T-helper 2 cell treated with Interferon-gamma antibody and Interleukin-4, amounts not matched to agents 100 ng/mL and 5 ng/mL, for 36 hours (primary cell): Measurements from ENCODE around the gene FIG4. TPM values are rescaled to one million over a fixed set of nuclear protein-coding genes. Genes with fewer than 3 reads are reported as not detected.
"Not testable (repeated sequence)": the region's sequence is repeated elsewhere in the genome, so short reads cannot be mapped to it uniquely, and the experiment has no call there.

Experiments
- intact Hi-C: fragments of 100-400 bp; cut with micrococcal nuclease; formaldehyde crosslinking; loops from one replicate; pipeline ENCODE4 v1.15.1; 2023
- total RNA-seq: library from RNA; stranded (reverse); gene quantifications from 2 replicates; pipeline ENCODE4 v1.2.3, GENCODE V29; 2022

The FIG4 gene
- 9.1 and 9.4 TPM in 2 replicates for total RNA-seq

DNA sequence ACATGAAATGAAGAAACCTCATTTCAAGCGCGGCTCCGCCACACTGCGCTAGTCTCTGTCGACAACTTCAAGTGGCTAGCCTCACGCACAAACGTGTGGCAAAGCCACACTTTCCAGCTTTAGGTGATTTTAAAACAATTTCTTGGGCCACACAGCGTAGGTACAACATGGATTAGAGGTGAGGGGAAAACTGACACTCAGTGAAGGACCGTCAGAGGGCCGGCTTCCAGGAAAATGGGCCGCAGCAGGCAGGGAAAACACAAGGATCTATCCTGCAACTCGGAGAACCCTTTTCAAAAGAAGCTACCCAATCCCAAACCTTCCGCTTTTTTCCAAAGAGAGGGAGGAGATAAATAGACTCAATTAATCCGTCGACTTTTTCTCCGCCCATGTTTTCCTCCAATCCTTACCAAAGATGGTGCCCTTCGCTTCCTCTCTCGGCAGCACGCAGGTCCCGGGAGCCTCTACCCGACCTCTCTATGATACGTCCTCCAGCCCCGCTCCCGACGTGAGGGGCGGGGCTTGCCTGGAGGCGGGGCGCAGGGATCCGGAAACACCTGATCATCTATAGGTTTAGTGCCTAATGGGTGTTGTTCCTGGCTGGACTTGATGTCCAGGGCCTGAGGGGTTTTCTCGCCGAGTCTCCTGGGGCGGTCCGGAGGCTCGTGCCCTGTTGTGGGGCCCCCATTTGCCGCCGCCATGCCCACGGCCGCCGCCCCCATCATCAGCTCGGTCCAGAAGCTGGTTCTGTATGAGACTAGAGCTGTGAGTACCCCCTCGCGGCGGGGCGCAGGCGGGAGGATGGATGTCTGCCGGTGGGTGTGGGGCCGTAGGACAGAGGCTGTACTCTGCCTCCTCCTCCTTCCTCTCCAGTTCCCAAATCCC lies at the start of gene FIG4, which contains the start of gene AK9:
Gene FIG4, plus strand, starts transcription at position 560 of the 885 bp plus-strand sequence. Its CDS starts 140 bp downstream, at position 700.
Gene AK9, minus strand, starts transcription at position 466 of the 885 bp plus-strand sequence. CDS start 15,457 bp downstream, outside the sequence.
- intact Hi-C loops: loop anchor here (1.0 to 10.0 kb wide), 12 partner anchors 14 to 1132 kb away; partner anchors contain the start of genes CDC40, CDK19, CEP57L1 and MICAL1

DNA sequence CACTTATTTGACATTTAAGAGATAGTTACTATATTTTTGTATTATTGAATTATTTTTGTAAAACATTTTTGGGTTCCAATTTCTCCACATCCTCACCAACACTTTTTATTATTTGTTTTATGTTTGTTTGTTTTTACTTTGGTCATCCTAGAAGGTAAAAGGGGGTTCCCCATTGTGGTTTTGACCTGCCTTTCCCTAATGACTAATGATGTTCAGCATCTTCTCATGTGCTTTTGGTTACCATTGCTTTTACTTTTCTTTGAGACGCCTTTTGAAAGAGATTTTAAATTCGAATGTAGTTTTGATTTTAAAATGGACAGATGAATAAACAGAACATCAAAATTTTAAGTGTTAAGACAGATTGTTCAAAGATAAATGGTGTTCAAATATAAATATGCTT lies 47.0 kb upstream of the FIG4 start:
- intact Hi-C loops: no loop called here

DNA sequence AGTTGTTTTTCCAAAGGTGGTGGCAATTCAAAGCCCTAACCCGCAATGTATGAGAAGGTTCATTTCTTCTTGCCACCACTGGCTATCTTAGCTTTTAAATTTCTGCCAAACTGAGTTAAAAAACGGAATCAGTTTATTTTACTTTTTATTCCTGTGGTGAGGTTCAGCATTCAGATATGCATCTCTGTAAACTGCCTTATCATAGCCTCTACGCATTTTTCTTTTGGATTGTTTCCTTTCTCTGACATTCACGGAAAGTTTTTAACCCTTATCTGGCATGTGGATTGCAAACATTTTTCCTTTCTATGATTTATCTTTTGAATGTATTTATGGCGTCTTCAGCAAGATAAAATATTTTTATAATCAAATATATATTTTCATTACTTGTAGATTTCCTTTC lies 37.8 kb upstream of the FIG4 start:
- intact Hi-C loops: no loop called here

DNA sequence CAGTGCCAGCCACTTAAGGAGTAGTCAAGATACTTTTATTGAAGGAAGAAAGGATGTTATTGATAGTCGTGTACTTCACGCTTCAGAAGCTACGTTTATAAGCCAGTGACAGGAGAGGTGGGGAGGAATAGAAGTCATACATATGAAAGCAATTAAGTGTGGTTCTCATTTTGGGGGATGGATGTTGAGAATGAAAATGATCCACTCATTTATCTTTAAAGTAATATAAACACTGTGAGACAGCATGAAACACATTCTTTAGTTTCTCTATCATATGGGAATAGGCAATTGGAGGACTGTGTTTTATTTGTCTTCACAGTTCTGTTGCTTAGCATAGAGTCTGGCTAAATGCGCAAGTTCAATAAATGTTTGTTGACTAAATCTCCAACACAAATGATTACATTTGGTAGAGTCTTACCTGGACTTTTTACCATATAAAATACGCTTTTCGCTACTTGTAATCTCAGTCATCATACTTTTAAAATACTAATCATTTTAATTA lies 35.3 kb upstream of the FIG4 start:
- intact Hi-C loops: no loop called here

DNA sequence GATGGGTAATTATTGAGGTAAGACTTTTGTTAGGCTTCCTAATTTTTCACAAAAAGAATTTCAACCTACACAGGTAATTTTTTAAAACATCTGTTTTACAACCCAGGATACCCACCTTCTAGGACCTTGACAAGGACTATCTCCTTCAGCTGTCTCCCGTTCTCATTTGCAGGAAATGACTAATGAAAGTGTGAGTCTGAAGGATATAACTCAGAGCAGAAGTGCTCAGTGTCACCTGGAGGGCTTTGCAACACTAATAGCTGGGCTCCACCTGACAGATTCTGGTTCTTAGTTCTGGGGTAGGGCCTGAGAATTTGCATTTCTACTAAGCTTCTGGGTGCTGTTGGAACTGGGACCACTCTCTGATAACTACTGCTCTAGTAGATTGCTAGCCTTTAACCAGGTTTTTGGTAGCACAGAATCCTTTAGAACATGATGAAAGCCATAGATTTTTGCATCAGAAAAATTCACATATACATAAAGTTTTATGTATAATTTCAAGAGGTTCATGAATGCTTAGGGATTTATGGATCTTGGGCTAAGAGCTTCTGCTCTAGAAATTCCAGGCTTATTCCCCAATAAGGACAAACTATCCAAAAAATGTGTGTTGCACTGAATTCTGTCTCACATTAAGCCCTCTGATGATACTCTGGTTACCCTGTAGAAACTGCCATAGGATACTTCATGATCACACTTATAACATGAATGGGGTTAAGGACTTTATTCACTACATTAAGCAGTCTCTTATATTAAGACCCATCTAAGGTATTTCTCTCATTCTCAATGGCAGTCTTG lies 30.4 kb upstream of the FIG4 start:
- intact Hi-C loops: no loop called here

DNA sequence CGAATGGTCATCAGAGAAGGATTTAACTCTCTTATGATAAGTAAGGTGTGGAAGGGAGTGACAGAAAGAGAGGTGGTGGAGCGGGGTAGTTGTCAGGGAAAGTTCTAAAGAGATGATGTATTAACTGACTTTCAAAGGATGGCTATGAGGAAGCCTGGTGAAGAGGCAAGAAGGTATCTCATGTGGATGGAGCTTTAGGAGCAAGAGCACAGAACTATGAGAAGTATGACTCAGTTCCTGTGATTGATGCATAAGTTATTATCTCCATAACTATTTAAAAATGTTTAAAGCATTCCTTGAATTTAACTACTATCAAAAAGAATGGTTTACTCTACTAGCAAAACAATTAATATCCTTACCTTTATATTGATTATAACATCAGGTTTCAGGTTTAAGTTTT lies 28.9 kb upstream of the FIG4 start:
- intact Hi-C loops: no loop called here

DNA sequence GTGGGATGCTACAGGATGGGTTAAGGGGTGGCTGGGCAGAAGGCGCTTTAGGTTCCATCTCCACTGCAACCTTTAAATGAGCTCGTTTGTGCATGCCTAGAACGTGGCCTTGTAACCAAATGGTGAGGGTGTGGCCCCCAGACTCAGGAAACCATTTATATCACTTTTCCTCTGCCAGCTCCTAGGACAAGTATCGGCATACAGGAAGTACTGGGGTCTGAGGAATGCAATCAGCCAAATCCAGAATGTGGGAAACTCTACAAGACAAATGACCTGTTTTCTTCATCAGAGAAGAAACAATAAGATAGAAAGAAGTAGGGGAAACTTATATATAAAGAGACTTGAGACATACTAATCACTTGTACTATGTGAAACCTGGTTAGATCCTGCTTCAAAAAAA lies 21.3 kb upstream of the FIG4 start:
- intact Hi-C loops: no loop called here

DNA sequence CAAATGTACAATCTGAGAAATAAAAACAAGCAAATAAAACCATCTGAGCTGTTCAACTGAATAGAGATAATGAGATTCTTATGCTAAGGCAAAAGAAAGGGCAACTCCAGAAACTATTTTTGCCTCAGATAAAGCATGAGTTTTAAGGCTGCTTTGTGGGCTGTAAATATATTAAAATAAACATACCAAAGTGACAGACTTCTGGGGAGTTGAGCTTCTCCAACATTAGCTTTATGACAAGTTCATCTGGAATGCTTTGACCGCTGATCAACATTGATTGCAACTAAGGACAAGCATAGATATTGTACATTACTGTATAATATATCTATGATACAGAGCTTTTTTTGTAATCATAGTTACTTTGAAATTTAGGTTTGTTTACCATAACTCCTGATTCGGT lies 19.4 kb upstream of the FIG4 start:
- intact Hi-C loops: no loop called here

DNA sequence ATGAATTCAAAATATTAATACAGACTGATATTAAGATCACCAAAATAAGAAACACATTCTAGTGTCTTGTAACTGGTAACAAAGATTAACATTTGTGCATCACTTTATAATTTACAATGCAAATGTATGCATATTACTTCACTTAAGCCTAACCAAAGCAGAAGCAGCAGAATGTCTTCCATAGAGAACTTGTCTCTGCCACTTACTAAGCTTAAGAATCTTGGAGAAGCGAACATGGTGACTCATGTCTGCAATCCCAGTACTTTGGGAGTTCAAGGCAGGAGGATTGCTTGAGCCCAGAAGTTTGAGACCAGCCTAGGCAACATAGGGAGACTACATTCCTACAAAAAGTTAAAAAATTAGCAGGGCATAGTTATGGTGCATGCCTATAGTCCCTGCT lies 18.9 kb upstream of the FIG4 start:
- intact Hi-C loops: no loop called here

DNA sequence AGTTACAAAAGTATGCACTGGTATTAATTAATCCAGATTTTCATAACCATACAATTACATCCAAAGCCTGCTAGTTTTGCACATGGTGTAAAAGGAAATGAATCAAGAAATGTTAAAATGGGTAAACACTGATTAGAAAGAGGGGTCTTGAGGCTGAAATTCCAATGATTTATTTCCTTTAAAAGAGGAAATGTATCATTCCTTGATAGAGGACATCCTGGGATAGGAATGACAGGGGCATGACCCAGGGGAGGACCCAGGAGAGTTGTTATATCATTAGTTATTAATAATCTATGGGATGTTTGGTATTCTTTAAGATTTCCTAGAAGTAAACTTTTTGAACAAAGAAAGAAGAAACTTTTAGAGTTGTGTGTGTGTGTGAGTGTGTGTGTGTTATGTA lies 18.3 kb upstream of the FIG4 start:
- intact Hi-C loops: no loop called here

DNA sequence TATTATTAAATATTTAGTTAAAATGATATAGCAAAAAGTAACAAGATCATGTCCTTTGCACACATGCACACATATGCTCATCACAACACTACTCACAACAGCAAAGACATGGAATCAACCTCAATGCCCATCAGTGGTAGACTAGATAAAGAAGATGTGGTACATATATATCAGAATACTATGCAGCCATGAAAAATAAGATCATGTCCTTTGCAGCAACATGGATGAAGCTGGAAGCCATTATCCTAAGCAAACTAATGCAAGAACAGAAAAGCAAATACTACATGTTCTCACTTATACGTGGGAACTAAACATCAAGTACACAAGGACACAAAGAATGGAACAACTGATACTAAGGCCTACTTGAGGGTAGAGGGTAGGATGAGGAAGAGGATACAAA lies 14.4 kb upstream of the FIG4 start:
- intact Hi-C loops: no loop called here

DNA sequence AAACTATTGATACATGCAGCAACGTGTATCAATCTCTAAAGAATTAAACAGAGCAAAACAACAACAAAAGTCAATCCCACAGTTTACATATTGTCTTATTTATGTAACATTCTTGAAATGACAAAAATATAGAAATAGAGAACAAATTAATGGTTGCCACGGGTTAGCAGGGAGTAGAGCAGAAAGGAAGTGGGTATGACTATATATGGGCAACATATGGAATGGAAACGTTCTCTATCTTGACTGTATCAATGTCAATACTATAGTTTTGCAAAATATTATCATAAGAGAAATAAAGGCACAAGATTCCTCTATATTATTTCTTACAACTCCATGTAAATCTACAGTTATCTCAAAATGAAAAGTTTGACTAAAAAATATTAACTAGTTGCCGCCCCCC lies 12.9 kb upstream of the FIG4 start:
- intact Hi-C loops: no loop called here

DNA sequence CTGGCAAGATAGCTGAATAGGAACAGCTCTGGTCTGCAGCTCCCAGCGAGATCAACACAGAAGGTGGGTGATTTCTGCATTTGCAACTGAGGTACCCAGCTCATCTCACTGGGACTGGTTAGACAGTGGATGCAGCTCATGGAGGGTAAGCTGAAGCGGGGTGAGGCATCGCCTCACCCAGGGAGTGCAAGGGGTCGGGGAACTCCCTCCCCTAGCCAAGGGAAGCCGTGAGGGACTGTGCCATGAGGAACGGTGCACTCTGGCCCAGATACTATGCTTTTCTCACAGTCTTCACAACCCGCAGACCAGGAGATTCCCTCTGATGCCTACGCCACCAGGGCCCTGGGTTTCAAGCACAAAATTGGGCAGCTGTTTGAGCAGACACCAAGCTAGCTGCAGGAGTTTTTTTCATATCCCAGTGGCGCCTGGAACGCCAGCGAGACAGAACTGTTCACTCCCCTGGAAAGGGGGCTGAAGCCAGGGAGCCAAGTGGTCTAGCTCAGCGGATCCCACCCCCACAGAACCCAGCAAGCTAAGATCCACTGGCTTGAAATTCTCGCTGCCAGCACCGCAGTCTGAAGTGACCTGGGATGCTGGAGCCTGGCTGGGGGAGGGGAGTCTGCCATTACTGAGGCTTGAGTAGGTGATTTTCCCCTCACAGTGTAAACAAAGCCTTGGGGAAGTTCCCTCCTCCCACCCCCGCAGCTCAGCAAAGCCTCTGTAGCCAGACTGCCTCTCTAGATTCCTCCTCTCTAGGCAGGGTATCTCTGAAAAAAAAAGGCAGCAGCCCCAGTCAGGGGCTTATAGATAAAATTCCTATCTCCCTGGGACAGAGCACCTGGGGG lies 12.2 kb upstream of the FIG4 start:
- intact Hi-C loops: not testable (repeated sequence)

DNA sequence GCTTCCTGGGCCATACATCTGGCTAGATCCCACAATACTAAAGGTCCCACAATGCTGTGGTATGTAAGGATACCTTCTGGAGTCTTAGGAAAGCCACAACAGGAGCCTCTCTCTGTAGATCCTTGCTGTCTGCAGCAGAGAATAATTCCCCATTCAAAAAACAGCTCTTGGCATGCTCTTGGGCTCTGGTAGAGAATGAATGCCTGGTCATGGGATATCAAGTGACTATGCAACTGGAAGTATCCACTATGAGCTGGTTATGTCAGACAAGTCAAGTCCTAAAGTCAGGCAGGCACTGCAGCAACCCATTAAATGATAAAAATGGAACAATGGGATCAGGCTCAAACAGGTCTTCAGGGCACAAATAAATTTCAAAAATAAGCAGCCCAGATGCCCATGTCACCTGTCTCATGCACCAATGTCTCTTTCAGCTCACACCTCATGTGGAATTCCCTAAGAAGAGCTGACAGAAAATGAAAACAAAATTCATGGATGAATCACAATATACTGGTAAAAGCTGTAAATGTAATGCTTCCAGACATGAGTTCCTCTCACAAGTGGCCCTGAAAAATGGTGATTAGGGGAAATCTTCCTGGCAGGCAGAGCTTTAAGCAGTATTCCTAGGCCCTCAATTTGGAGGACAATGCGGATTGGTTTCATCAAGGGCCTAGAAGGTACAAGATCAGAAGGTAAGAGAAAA lies 4.4 kb upstream of the FIG4 start:
- intact Hi-C loops: no loop called here

DNA sequence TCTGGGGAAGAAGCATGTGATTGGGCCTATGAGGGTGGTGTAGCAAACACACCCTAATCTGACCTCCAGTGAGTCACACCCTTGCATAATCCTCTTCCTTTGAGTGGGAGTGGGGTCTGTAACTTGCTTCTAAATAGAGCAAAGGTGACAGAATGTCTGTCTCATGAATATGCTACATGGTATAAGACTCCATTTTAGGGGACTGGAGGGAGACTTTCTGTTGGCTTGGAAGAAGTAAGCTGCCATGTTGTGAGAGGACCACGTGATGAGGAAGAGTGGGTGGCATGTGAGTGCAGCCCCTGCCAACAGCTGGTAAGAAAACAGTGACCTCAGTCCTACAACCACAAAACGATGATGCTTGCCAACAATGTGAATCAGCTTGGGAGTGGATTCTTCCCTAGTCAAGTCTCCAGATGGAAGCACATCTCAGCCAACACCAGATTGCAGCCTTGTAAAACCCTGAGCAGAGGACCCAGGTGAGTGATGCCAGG lies 3.8 kb upstream of the FIG4 start:
- intact Hi-C loops: no loop called here

DNA sequence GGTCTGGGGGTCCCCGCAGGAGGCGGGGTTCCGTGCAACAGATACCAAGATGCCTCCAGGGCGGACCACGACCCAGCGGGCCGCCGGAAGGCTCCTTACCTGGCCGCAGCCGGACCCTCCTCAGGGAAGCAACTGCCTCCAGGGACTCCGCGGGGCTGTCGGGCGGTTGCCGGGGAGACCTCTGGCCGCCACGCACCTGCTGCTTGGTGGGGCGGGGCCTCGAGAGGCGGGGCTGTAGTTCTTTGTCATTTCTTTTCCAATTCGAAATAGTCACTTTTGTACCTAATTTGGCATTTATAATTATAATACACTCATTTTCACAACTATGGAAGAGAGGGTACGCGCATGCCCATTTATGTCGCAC lies 741 bp upstream of the FIG4 start:
- intact Hi-C loops: loop anchor here (2.0 to 10.0 kb wide), 9 partner anchors 14 to 1132 kb away; partner anchors contain the start of genes CDK19, CEP57L1, MICAL1 and ZBTB24

DNA sequence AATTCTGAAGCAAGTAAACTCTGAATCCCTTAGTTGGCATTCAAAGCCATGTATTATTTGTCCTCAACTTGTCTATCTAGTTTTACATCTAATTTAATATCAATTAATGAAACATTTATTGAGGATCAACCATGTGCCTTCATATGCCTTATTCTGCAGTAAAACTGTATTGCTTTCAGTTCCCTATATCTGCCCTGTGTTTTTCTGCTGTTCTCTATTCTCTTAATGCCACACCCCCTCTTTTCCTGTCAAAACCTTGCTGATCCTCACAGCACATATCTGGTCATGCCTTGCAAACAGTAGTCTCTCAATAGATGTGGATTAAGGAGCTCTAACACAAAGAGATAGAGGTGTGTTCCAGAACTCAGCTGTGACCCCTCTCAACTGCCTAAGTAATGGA lies 2.0 kb downstream of the FIG4 start:
- intact Hi-C loops: loop anchor here (5.0 to 10.0 kb wide), 4 partner anchors 86 to 1122 kb away; partner anchors contain the start of genes CDK19 and CEP57L1

DNA sequence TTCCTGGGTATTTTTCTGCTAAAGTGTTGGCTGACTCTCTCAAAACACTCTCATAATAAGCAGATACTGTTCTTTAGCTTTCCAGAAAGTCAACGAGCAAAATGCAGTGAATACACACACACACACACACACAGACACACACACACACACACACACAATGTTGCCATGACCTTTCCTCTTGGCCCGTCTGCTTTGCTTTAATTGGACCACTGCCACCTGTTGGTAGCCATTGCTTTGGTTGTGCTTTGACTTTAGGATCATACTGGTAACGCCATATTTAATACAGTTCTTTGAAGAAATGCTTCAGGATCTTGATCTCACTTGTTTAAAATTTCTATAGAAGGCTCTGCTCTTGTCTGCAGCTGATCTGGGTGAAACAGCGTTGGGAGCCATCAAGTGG lies 4.4 kb downstream of the FIG4 start:
- intact Hi-C loops: loop anchor here (10.0 kb wide), 1 partner anchor 1119 kb away; the partner anchor contains the start of gene CDK19

DNA sequence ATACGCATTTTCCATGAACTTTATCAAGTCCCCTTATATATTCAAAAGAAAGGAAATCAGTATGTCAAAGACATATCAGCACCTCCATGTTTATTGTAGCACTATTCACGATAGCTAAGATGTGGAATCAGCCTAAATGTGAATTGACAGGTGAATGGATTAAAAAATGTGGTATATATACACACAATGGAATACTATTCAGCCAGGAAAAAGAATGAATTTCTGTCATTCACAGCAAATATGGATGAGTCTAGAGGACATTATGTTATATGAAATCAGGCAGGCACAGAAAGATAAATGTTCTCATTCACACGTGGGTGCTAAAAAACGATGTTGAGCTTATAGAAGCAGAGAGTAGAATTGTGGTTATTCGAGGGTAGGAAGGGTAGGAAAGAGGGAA lies 5.3 kb downstream of the FIG4 start:
- intact Hi-C loops: loop anchor here (10.0 kb wide), 1 partner anchor 1118 kb away; the partner anchor contains the start of gene CDK19

DNA sequence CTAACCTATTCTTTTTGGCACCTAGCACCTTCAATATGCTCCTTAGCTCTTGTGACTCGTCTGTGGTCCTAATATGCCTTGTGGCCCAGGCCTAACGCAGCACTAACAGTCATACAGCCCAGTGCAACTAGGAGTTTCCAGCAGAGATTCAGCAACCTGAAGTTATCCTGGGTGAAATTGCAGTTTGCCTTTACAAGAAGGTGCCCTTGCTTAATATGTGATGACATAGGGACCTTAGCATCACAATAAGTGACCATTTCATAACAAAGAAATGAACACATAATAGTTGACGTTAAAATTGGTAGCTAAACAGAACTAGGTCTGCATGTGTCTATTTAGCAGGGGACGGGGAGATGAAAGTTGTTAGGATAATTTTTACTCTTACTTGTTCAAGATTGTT lies 10.1 kb downstream of the FIG4 start:
- intact Hi-C loops: no loop called here
